ENCODE results near the gene GTF2IRD1.
A peak's percentile ranks its signal among the peaks of the same experiment; 100 is the strongest.
"Not testable (repeated sequence)": the region's sequence is repeated elsewhere in the genome, so short reads cannot be mapped to it uniquely, and the experiment has no call there.

Gene GTF2IRD1

DNA sequence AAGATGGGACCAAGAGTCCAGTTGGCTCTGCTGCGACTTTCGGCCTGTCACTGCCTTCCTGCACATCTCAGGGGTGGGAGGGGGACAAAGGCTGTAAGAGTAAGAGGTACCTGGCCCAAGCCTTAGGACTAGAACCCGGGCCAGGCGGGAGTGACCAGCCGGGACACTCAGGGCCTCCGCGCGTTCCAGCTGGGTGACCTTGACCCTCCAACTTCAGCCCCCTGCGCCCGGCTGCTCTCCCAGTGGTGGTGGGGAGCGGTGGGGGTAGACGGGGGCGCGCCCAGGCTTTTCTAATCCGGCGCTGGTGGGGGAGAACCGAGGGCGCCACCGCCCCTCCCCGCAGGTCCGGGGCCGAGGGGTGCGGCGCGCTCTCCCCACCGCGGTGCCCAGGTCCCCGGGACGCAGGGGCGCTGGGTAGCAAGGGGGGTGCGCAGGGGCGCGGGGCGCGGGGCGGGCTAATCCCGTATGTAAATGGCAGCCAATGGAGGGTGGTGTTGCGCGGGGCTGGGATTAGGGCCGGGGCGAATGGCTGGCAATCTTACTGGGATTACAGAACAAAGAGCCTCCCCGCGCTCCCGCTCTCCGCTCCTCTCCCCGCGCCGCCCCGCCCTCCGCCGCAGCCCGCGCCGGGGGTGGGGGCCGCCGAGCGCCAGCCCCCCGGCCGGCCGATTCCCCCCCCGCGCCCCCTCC is at the start of gene GTF2IRD1:
Gene GTF2IRD1, plus strand, starts transcription at position 585 of the 690 bp plus-strand sequence. CDS start 54,175 bp downstream, outside the sequence.
- Mint-ChIP-seq H3K4me1 (peaks cover 9% of the 10 kb centered on the region), H3K27ac (peak within 1 kb of the TSS; percentile 75), H3K27me3 (peaks cover 16% of the 10 kb centered on the region), H3K9me3 (no peaks in the 10 kb centered on the region), H3K36me3 (no peaks in the 10 kb centered on the region), H3K4me3 (peak within 1 kb of the TSS; percentile 82)
- ATAC-seq (ENCODE audit: low read depth) (peak; percentile 31), DNase-seq (ENCODE audit: low spot score in 2 of 2) (peak in 1 of 2 donors; percentile 30)

DNA sequence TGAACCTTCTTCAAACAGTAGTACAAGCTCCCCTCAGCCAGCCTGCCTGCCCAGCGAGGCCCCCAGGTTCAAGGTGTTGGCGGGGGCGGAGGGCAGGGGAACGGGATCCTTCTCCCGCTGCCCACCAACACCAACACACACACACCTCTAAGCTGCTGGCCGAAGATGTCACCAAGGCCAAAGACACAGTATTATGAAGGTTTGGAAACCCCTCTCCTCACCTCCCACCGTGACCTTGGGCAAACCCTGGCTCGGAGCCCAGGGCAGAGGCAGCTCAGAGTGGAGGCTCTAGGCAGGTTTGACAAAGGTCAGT is 49.4 kb upstream of the GTF2IRD1 start:
- ATAC-seq (ENCODE audit: low read depth), result no peak
- Mint-ChIP-seq H3K9me3 (no peaks in the 10 kb centered on the region), H3K4me1 (no peaks in the 10 kb centered on the region)

GRCh38 chr7:74404741-74405140 is 49.0 kb upstream of the GTF2IRD1 start:
- Mint-ChIP-seq H3K27me3 (no peaks in the 10 kb centered on the region), H3K9me3 (no peaks in the 10 kb centered on the region), H3K27ac (no peak overlapping the region), H3K36me3 (peaks cover 6% of the 10 kb centered on the region), H3K4me1 (no peaks in the 10 kb centered on the region), H3K4me3 (no peak overlapping the region)
- ATAC-seq (ENCODE audit: low read depth) (no peak), DNase-seq (ENCODE audit: low spot score in 2 of 2) (no peak)

More for the DNA sequence above, 49.4 kb upstream of the GTF2IRD1 start:
- Mint-ChIP-seq H3K4me3 (no peak overlapping the region), H3K27ac (no peak overlapping the region), H3K36me3 (peaks cover 6% of the 10 kb centered on the region), H3K27me3 (no peaks in the 10 kb centered on the region)
- no peak for DNase-seq (ENCODE audit: low spot score in 2 of 2)

DNA sequence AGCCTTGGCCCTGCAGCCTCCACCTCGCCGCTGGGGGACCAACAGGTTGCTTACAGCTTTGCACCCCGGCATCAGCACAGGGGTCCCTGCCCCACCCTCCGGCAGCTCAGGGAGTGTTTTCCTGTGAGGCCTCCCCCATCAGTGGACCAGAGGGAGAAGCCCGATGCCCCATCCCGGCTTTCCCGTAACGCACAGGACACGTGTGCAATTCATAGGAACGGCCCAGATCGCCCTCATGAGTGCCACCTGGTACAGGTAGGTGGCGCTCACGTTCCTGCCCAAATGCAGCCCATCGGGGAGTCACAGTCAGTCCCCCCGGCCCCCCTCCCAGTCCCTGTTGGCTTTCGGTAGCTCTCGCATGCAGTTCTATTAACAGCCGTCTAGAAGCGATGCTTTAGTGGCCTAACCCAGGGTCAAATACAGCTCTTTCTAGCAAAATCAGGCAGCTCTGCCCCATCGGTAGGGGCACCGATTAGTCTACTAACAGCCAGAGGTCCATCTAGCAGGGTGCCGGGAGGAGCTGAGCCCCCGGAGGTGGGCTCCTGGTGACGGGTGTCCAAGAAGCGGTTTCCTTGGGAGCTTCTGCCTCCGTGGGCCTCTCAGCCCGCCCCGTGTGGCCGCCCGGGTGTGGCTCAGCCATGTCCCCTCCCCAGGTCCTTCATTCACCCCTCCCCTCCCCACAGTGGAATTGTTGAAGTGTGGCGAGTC is 48.4 kb upstream of the GTF2IRD1 start:
- H3K9me3 Mint-ChIP-seq, result no peaks in the 10 kb centered on the region
- H3K36me3 Mint-ChIP-seq, result peaks cover 6% of the 10 kb centered on the region
- no peaks in the 10 kb centered on the region for H3K27me3 Mint-ChIP-seq
- no peak overlapping the region for H3K4me3 Mint-ChIP-seq
- DNase-seq (ENCODE audit: low spot score in 2 of 2) (no peak), ATAC-seq (ENCODE audit: low read depth) (no peak)
- H3K4me1 Mint-ChIP-seq, result no peaks in the 10 kb centered on the region
- H3K27ac Mint-ChIP-seq, result no peak overlapping the region

GRCh38 chr7:74405899-74406512 is 47.7 kb upstream of the GTF2IRD1 start:
- Mint-ChIP-seq H3K36me3 (peaks cover 6% of the 10 kb centered on the region), H3K27me3 (peaks cover 3% of the 10 kb centered on the region), H3K4me3 (no peak overlapping the region), H3K27ac (no peak overlapping the region), H3K4me1 (no peaks in the 10 kb centered on the region), H3K9me3 (no peaks in the 10 kb centered on the region)
- ATAC-seq (ENCODE audit: low read depth) (no peak), DNase-seq (ENCODE audit: low spot score in 2 of 2) (no peak)

DNA sequence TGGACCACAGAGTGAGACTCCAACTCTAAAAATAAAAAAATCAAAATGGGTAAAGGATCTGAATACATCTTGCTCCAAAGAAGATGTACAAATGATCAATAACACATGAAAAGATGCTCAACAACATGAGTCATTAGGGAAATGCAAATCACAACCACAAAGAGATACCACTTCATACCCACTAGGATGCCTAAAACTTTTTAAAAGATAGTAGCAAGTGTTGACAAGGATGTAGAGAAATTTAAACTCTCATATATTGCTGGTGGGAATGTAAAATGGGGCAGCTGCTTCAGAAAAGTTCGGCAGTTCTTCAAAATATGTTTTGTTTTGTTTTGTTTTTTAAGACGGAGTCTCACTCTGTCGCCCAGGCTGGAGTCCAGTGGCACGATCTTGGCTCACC is 45.7 kb upstream of the GTF2IRD1 start:
- no peak overlapping the region for H3K4me3 Mint-ChIP-seq
- DNase-seq (ENCODE audit: low spot score in 2 of 2) (no peak), ATAC-seq (ENCODE audit: low read depth) (no peak)
- peaks cover 4% of the 10 kb centered on the region for H3K36me3 Mint-ChIP-seq
- H3K27ac Mint-ChIP-seq, result no peak overlapping the region
- H3K9me3 Mint-ChIP-seq, result no peaks in the 10 kb centered on the region
- H3K4me1 Mint-ChIP-seq, result no peaks in the 10 kb centered on the region
- H3K27me3 Mint-ChIP-seq, result peaks cover 3% of the 10 kb centered on the region

DNA sequence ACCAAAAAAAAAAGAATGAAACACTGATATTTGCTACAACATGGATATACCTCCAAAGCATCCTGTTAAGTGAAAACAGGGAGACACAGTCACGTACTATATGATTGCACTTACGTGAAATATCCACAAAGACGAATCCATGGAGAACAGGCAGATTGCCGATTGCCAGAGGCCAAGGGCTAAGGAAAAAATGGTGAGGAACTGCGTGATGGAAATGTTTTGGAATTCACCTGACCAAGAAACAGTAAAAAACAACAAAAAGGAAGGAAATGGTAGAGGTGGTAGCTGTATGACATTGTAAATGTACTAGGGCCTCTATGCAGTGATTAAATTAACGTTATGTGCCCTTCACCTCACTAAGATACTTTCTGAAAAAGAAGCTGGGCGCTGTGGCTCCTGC is 44.1 kb upstream of the GTF2IRD1 start:
- Mint-ChIP-seq H3K36me3 (no peaks in the 10 kb centered on the region), H3K27me3 (peaks cover 3% of the 10 kb centered on the region), H3K4me3 (no peak overlapping the region), H3K4me1 (no peaks in the 10 kb centered on the region), H3K27ac (no peak overlapping the region), H3K9me3 (no peaks in the 10 kb centered on the region)
- no peak for ATAC-seq (ENCODE audit: low read depth)
- no peak for DNase-seq (ENCODE audit: low spot score in 2 of 2)

GRCh38 chr7:74410772-74411171 is 42.9 kb upstream of the GTF2IRD1 start:
- no peak for DNase-seq (ENCODE audit: low spot score in 2 of 2)
- Mint-ChIP-seq H3K4me1 (no peaks in the 10 kb centered on the region), H3K27me3 (peaks cover 3% of the 10 kb centered on the region), H3K36me3 (no peaks in the 10 kb centered on the region), H3K4me3 (no peak overlapping the region), H3K27ac (no peak overlapping the region), H3K9me3 (no peaks in the 10 kb centered on the region)
- ATAC-seq (ENCODE audit: low read depth), result no peak

- not testable (repeated sequence) for H3K36me3 Mint-ChIP-seq; H3K9me3 Mint-ChIP-seq; H3K27ac Mint-ChIP-seq; H3K4me3 Mint-ChIP-seq; H3K27me3 Mint-ChIP-seq; H3K4me1 Mint-ChIP-seq; DNase-seq (ENCODE audit: low spot score in 2 of 2); ATAC-seq (ENCODE audit: low read depth)
Measured at GRCh38 chr7:74411571-74411970, 42.1 kb upstream of the GTF2IRD1 start.

DNA sequence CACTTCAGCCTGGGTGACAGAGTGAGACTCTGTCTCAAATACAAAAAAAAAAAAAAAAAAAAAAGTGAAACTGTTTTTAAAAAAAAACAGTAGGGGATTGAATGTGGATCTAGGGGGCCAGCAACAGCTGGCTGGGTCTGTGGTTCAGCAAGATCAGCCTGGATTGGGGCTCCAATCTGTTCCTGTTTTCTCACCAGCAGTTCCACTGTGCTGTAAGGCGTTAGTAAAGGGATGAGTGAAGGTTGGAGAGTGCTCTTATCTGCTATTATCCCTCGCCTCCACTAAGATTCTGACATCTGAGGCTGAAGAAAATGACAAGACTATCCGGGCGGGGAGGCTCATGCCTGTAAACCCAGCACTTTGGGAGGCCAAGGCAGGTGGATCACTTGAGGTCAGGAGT is 41.6 kb upstream of the GTF2IRD1 start:
- ATAC-seq (ENCODE audit: low read depth) (no peak), DNase-seq (ENCODE audit: low spot score in 2 of 2) (no peak)

DNA sequence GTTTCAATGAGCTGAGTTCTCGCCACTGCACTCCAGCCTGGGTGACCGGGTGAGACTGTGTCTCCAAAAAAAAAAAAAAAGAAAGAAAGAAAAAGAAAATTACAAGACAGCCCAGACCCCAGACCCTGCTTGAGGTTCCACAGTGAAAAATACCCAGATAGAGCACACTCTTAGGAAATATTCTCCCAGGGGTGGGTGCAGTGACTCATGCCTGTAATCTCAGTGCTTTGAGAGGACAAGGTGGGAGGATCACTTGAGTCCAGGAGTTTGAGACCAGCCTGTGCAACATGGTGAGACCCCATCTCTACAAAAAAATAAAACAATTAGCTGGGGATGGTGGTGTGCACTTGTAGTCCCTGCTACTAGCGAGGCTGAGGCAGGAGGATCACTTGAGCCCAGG is 41.1 kb upstream of the GTF2IRD1 start:
- Mint-ChIP-seq H3K27me3 (peaks cover 3% of the 10 kb centered on the region), H3K27ac (no peak overlapping the region), H3K9me3 (no peaks in the 10 kb centered on the region), H3K4me1 (peaks cover 2% of the 10 kb centered on the region), H3K4me3 (no peak overlapping the region), H3K36me3 (no peaks in the 10 kb centered on the region)
- ATAC-seq (ENCODE audit: low read depth) (no peak), DNase-seq (ENCODE audit: low spot score in 2 of 2) (no peak)

More for the DNA sequence above, 41.6 kb upstream of the GTF2IRD1 start:
- Mint-ChIP-seq H3K9me3 (no peaks in the 10 kb centered on the region), H3K36me3 (no peaks in the 10 kb centered on the region), H3K27ac (no peak overlapping the region), H3K4me3 (no peak overlapping the region), H3K27me3 (peaks cover 3% of the 10 kb centered on the region), H3K4me1 (no peaks in the 10 kb centered on the region)

GRCh38 chr7:74414595-74415333 is 38.9 kb upstream of the GTF2IRD1 start:
- not testable (repeated sequence) for H3K27me3 Mint-ChIP-seq; H3K4me1 Mint-ChIP-seq; ATAC-seq (ENCODE audit: low read depth); H3K36me3 Mint-ChIP-seq; H3K4me3 Mint-ChIP-seq; H3K27ac Mint-ChIP-seq; H3K9me3 Mint-ChIP-seq; DNase-seq (ENCODE audit: low spot score in 2 of 2)

DNA sequence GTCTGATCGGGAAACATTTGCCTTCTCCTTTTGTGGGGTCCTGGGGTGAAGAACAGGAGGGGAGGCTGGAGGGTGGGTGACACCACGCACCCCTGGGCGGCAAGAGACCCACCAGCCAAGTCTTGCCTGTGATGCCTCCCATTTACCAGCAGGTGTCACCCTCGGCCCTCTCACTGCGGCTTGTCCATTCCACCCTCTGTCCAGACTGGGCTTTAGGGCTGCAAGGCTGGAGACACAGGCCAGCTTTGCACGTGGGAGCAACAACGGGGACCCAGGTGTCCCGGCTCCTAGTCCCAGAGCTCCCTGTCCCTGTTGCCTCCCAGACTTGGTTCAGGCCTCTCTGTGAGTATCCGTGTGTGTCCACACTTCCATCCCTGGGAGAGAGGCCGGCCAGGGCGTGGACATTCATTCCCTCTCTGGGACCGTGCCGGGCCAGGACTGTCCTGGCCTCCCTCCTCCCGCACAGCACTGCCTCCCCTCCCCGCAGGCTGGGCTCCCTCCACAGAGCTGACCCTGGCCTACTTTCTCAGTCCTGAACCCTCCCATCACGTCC is 36.2 kb upstream of the GTF2IRD1 start:
- Mint-ChIP-seq H3K27ac (no peak overlapping the region), H3K4me3 (no peak overlapping the region), H3K27me3 (no peaks in the 10 kb centered on the region), H3K36me3 (no peaks in the 10 kb centered on the region), H3K4me1 (peaks cover 4% of the 10 kb centered on the region), H3K9me3 (no peaks in the 10 kb centered on the region)
- DNase-seq (ENCODE audit: low spot score in 2 of 2) (peak; percentile 58 to 60), ATAC-seq (ENCODE audit: low read depth) (peak; percentile 59)

GRCh38 chr7:74418076-74418475 is 35.6 kb upstream of the GTF2IRD1 start:
- H3K36me3 Mint-ChIP-seq, result no peaks in the 10 kb centered on the region
- H3K4me1 Mint-ChIP-seq, result peaks cover 4% of the 10 kb centered on the region
- ATAC-seq (ENCODE audit: low read depth), result no peak
- no peak overlapping the region for H3K4me3 Mint-ChIP-seq
- H3K27me3 Mint-ChIP-seq, result no peaks in the 10 kb centered on the region
- H3K9me3 Mint-ChIP-seq, result no peaks in the 10 kb centered on the region
- DNase-seq (ENCODE audit: low spot score in 2 of 2), result no peak
- H3K27ac Mint-ChIP-seq, result no peak overlapping the region

Data from memory B cell (primary cell).